Stimulated activated naive CD8-positive, alpha-beta T cell treated with anti-CD3 and anti-CD28 coated beads, Interleukin-15, Interleukin-2, amounts not matched to agents 100 U/mL and 50 U/mL, for 24 hours (primary cell): ENCODE data around the gene CTNNA3.

Source experiments
- ATAC-seq: fragments of 150-1000 bp; cut with Tn5 transposase; one replicate; pipeline ENCODE4 v1.10.0; 2021
- DNase-seq: peaks from one replicate; pipeline ENCODE4 v3.0.0; 2021

Gene CTNNA3

GRCh38 chr10:67327626-67328535 lies 368.1 kb downstream of the CTNNA3 start:
- no peak for DNase-seq
- ATAC-seq, result no peak

- no peak for DNase-seq
- ATAC-seq, result no peak
Observed at GRCh38 chr10:67319976-67320375, 376.0 kb downstream of the CTNNA3 start.

GRCh38 chr10:67308912-67309311 lies 387.1 kb downstream of the CTNNA3 start:
- DNase-seq (no peak), ATAC-seq (no peak)

GRCh38 chr10:67306588-67307205 lies 389.3 kb downstream of the CTNNA3 start:
- ATAC-seq (no peak), DNase-seq (no peak)

GRCh38 chr10:67302701-67303100 lies 393.3 kb downstream of the CTNNA3 start:
- DNase-seq (no peak), ATAC-seq (no peak)

- DNase-seq (no peak), ATAC-seq (no peak)
Observed at GRCh38 chr10:67299761-67300160, 396.2 kb downstream of the CTNNA3 start.

- DNase-seq, result no peak
- ATAC-seq, result no peak
Observed at GRCh38 chr10:67297637-67298181, 398.3 kb downstream of the CTNNA3 start.

GRCh38 chr10:67296926-67297325 lies 399.1 kb downstream of the CTNNA3 start:
- ATAC-seq (no peak), DNase-seq (no peak)

- no peak for ATAC-seq
Observed at GRCh38 chr10:67288688-67289410, 407.1 kb downstream of the CTNNA3 start.

GRCh38 chr10:67284589-67284988 lies 411.4 kb downstream of the CTNNA3 start:
- no peak for ATAC-seq
- no peak for DNase-seq

More at GRCh38 chr10:67288688-67289410, 407.1 kb downstream of the CTNNA3 start:
- DNase-seq, result no peak

- DNase-seq (no peak), ATAC-seq (no peak)
Observed at GRCh38 chr10:67282871-67283270, 413.1 kb downstream of the CTNNA3 start.

GRCh38 chr10:67280405-67280804 lies 415.6 kb downstream of the CTNNA3 start:
- ATAC-seq (no peak), DNase-seq (no peak)

GRCh38 chr10:67277402-67277801 lies 418.6 kb downstream of the CTNNA3 start:
- ATAC-seq, result no peak
- no peak for DNase-seq

- DNase-seq (no peak), ATAC-seq (no peak)
Observed at GRCh38 chr10:67269828-67270227, 426.2 kb downstream of the CTNNA3 start.

GRCh38 chr10:67268146-67268545 lies 427.8 kb downstream of the CTNNA3 start:
- no peak for ATAC-seq
- DNase-seq, result no peak

GRCh38 chr10:67262675-67263074 lies 433.3 kb downstream of the CTNNA3 start:
- DNase-seq (no peak), ATAC-seq (no peak)

- DNase-seq (no peak), ATAC-seq (no peak)
Observed at GRCh38 chr10:67261300-67261797, 434.6 kb downstream of the CTNNA3 start.

- ATAC-seq (no peak), DNase-seq (no peak)
Observed at GRCh38 chr10:67259319-67259929, 436.6 kb downstream of the CTNNA3 start.

GRCh38 chr10:67257427-67258144 lies 438.4 kb downstream of the CTNNA3 start:
- ATAC-seq (no peak), DNase-seq (no peak)

- no peak for DNase-seq
- no peak for ATAC-seq
Observed at GRCh38 chr10:67257018-67257417, 439.0 kb downstream of the CTNNA3 start.

GRCh38 chr10:67250686-67251085 lies 445.3 kb downstream of the CTNNA3 start:
- no peak for ATAC-seq

More at GRCh38 chr10:67250686-67251085, 445.3 kb downstream of the CTNNA3 start:
- no peak for DNase-seq
